ENCODE measurements around the gene FBXO21. TPM values are rescaled to one million over a fixed set of nuclear protein-coding genes. Genes with fewer than 3 reads are reported as not detected.

FBXO21 gene
- total and polyA plus RNA-seq, 2 of the 13 experiments (the other 11 are each of a cell fraction or from before 2014, with no cell fraction given), result 15.6 to 32.5 TPM

DNA sequence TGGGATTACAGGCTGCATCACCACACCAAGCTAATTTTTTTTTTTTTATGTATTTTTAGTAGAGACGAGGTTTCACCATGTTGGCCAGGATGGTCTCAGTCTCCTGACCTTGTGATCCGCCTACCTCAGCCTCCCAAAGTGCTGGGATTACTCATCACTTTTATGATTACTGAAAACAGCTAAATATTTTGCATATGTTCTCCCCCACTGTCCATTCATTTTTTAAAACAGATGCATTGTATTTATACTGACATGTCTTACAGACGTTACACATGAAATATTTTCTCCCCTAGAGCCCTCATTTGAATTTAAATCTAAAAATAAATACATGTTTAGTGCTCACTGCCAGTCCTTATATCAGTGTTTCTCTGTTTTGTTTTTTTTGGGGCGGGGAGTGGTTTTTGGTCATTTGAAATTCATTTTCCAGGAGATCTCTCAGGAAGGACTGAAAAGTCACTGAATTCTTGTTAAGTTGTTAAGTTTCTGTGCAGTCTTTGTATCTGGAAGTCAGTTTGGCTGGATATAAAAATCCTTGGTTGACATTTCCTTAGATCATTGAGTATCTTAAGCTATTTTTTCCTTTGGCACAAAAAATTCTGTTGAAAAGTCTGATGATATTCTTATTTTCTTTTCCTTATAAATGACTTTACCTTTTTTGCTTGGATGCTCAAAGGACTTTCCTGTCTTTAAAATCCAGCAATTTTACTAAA lies 9.4 kb downstream of the FBXO21 start:
- no peak overlapping the region for H3K4me2 ChIP-seq (ENCODE audit: low read depth, low read length)
- ATAC-seq (no peak), FAIRE-seq (no peak), DNase-seq (ENCODE audit: low spot score) (no peak)
- H3K27ac ChIP-seq (ENCODE audit: extremely low read length, insufficient read depth, low read length), result no peak overlapping the region
- H2AFZ ChIP-seq (ENCODE audit: low read length), result no peak overlapping the region
- H3K4me1 ChIP-seq (ENCODE audit: insufficient read depth, low read length), result peaks cover 20% of the 10 kb centered on the region
- POLR2A ChIA-PET, result no interaction called here
- no peaks in the 10 kb centered on the region; the same call in 1 of the 2 replicates for H3K9me3 ChIP-seq (ENCODE audit: low read length)
- no peaks in the 10 kb centered on the region for H3K79me2 ChIP-seq (ENCODE audit: insufficient read depth, low read length)
- TF ChIP-seq, protein P1, sequence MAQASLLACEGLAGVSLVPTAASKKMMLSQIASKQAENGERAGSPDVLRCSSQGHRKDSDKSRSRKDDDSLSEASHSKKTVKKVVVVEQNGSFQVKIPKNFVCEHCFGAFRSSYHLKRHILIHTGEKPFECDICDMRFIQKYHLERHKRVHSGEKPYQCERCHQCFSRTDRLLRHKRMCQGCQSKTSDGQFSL (CRISPR knock-in tag; IDR thresholded peaks at IDR 0.05), result no peak
- TF ChIP-seq ZFP1 (CRISPR knock-in tag; IDR thresholded peaks at IDR 0.05), result peak; percentile 97; the same call in 1 of the 2 replicates
- no TSS peak for BruUV-seq (replicated peaks)
- in situ Hi-C loops (cut with HindIII; ENCODE audit: extremely low pct_ligation_motif_present, low pct_unique_long_range_greater_than_20kb) (no loop called here), intact Hi-C loops (cut with micrococcal nuclease; ENCODE audit: unreplicated experiment) (no loop called here)
- H4K20me1 ChIP-seq (ENCODE audit: insufficient read depth, low read length), result no peaks in the 10 kb centered on the region
- H3K27me3 ChIP-seq (ENCODE audit: control insufficient read depth in 1 of 2, insufficient read depth in 2 of 2, low read length in 2 of 2), result no peaks in the 10 kb centered on the region
- no peak overlapping the region for H3K4me3 ChIP-seq (replicated peaks in 1 of 3; ENCODE audit: insufficient read depth in 1 of 3, low read depth in 2 of 3, low read length in 3 of 3)
- 84% methylated on average over 4 of the region's 4 CpGs for WGBS (ENCODE audit: low lambda C conversion rate)
- H3K9ac ChIP-seq (ENCODE audit: insufficient read depth, low read depth, low read length), result no peak overlapping the region
- peaks cover 9 to 53% of the 10 kb centered on the region in 2 experiments for H3K36me3 ChIP-seq (replicated peaks in 1 of 2; ENCODE audit: control insufficient read depth in 1 of 2, insufficient read depth in 2 of 2, low read length in 2 of 2)
- CTCF ChIA-PET (ENCODE audit: low intra/inter-chr PET ratio, low total read pairs), result no interaction called here

DNA sequence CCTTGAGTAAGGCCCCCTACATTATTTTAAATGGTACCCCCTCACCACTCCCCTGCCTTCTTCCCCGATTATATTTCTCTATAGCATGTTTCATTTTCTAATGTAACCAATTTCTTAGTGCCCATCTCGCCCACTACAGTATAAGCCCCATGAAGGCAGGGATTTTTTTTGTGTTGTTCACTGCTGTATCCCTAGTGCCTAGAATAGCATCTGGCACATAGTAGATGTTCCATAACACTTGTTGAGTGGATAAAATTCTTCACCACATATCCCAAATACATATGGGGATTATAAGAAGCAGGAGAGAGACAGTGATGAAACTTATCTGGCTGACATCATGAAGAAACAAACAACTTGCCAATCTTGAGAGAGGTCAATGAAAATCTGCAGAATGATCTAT lies 11.5 kb downstream of the FBXO21 start:
- H3K79me2 ChIP-seq (ENCODE audit: insufficient read depth, low read length), result no peaks in the 10 kb centered on the region
- H3K9me3 ChIP-seq (ENCODE audit: low read length), result no peaks in the 10 kb centered on the region; the same call in 1 of the 2 replicates
- H4K20me1 ChIP-seq (ENCODE audit: insufficient read depth, low read length), result no peaks in the 10 kb centered on the region
- ChIA-PET CTCF (ENCODE audit: low intra/inter-chr PET ratio, low total read pairs) (no interaction called here), POLR2A (no interaction called here)
- DNase-seq (ENCODE audit: low spot score) (no peak), ATAC-seq (no peak), FAIRE-seq (no peak)
- H2AFZ ChIP-seq (ENCODE audit: low read length), result no peak overlapping the region
- H3K9ac ChIP-seq (ENCODE audit: insufficient read depth, low read depth, low read length), result no peak overlapping the region
- H3K27me3 ChIP-seq (ENCODE audit: control insufficient read depth in 1 of 2, insufficient read depth in 2 of 2, low read length in 2 of 2), result no peaks in the 10 kb centered on the region
- no peak overlapping the region for H3K4me2 ChIP-seq (ENCODE audit: low read depth, low read length)
- H3K36me3 ChIP-seq (replicated peaks in 1 of 2; ENCODE audit: control insufficient read depth in 1 of 2, insufficient read depth in 2 of 2, low read length in 2 of 2), result peaks cover 16 to 62% of the 10 kb centered on the region in 2 experiments
- intact Hi-C loops (cut with micrococcal nuclease; ENCODE audit: unreplicated experiment) (no loop called here), in situ Hi-C loops (cut with HindIII; ENCODE audit: extremely low pct_ligation_motif_present, low pct_unique_long_range_greater_than_20kb) (no loop called here)
- no peak overlapping the region for H3K4me3 ChIP-seq (replicated peaks in 1 of 3; ENCODE audit: insufficient read depth in 1 of 3, low read depth in 2 of 3, low read length in 3 of 3)
- WGBS (ENCODE audit: low lambda C conversion rate), result 97% methylated on average over 2 of the region's 2 CpGs
- no TSS peak for BruUV-seq (replicated peaks)
- H3K4me1 ChIP-seq (ENCODE audit: insufficient read depth, low read length), result peaks cover 11% of the 10 kb centered on the region
- no peak overlapping the region for H3K27ac ChIP-seq (ENCODE audit: extremely low read length, insufficient read depth, low read length)
- TF ChIP-seq ZNF12 (CRISPR knock-in tag; IDR thresholded peaks at IDR 0.05) (no peak), NFKB2 (CRISPR knock-in tag; IDR thresholded peaks at IDR 0.05; ENCODE audit: borderline replicate concordance) (no peak), ZNF878 (CRISPR knock-in tag; IDR thresholded peaks at IDR 0.05) (no peak)
- TF ChIP-seq, protein P2, sequence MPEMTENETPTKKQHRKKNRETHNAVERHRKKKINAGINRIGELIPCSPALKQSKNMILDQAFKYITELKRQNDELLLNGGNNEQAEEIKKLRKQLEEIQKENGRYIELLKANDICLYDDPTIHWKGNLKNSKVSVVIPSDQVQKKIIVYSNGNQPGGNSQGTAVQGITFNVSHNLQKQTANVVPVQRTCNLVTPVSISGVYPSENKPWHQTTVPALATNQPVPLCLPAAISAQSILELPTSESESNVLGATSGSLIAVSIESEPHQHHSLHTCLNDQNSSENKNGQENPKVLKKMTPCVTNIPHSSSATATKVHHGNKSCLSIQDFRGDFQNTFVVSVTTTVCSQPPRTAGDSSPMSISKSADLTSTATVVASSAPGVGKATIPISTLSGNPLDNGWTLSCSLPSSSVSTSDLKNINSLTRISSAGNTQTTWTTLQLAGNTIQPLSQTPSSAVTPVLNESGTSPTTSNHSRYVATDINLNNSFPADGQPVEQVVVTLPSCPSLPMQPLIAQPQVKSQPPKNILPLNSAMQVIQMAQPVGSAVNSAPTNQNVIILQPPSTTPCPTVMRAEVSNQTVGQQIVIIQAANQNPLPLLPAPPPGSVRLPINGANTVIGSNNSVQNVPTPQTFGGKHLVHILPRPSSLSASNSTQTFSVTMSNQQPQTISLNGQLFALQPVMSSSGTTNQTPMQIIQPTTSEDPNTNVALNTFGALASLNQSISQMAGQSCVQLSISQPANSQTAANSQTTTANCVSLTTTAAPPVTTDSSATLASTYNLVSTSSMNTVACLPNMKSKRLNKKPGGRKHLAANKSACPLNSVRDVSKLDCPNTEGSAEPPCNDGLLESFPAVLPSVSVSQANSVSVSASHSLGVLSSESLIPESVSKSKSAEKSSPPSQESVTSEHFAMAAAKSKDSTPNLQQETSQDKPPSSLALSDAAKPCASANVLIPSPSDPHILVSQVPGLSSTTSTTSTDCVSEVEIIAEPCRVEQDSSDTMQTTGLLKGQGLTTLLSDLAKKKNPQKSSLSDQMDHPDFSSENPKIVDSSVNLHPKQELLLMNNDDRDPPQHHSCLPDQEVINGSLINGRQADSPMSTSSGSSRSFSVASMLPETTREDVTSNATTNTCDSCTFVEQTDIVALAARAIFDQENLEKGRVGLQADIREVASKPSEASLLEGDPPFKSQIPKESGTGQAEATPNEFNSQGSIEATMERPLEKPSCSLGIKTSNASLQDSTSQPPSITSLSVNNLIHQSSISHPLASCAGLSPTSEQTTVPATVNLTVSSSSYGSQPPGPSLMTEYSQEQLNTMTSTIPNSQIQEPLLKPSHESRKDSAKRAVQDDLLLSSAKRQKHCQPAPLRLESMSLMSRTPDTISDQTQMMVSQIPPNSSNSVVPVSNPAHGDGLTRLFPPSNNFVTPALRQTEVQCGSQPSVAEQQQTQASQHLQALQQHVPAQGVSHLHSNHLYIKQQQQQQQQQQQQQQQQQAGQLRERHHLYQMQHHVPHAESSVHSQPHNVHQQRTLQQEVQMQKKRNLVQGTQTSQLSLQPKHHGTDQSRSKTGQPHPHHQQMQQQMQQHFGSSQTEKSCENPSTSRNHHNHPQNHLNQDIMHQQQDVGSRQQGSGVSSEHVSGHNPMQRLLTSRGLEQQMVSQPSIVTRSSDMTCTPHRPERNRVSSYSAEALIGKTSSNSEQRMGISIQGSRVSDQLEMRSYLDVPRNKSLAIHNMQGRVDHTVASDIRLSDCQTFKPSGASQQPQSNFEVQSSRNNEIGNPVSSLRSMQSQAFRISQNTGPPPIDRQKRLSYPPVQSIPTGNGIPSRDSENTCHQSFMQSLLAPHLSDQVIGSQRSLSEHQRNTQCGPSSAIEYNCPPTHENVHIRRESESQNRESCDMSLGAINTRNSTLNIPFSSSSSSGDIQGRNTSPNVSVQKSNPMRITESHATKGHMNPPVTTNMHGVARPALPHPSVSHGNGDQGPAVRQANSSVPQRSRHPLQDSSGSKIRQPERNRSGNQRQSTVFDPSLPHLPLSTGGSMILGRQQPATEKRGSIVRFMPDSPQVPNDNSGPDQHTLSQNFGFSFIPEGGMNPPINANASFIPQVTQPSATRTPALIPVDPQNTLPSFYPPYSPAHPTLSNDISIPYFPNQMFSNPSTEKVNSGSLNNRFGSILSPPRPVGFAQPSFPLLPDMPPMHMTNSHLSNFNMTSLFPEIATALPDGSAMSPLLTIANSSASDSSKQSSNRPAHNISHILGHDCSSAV (CRISPR knock-in tag; IDR thresholded peaks at IDR 0.05; ENCODE audit: borderline replicate concordance), result no peak
- TF ChIP-seq, protein P3, sequence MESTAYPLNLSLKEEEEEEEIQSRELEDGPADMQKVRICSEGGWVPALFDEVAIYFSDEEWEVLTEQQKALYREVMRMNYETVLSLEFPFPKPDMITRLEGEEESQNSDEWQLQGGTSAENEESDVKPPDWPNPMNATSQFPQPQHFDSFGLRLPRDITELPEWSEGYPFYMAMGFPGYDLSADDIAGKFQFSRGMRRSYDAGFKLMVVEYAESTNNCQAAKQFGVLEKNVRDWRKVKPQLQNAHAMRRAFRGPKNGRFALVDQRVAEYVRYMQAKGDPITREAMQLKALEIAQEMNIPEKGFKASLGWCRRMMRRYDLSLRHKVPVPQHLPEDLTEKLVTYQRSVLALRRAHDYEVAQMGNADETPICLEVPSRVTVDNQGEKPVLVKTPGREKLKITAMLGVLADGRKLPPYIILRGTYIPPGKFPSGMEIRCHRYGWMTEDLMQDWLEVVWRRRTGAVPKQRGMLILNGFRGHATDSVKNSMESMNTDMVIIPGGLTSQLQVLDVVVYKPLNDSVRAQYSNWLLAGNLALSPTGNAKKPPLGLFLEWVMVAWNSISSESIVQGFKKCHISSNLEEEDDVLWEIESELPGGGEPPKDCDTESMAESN (CRISPR knock-in tag; conservative IDR thresholded peaks at IDR 0.05), result no peak

Measured in HepG2 (cell line).